ENCODE data around the gene NFE2L3.

- TF ChIP-seq, protein P1, sequence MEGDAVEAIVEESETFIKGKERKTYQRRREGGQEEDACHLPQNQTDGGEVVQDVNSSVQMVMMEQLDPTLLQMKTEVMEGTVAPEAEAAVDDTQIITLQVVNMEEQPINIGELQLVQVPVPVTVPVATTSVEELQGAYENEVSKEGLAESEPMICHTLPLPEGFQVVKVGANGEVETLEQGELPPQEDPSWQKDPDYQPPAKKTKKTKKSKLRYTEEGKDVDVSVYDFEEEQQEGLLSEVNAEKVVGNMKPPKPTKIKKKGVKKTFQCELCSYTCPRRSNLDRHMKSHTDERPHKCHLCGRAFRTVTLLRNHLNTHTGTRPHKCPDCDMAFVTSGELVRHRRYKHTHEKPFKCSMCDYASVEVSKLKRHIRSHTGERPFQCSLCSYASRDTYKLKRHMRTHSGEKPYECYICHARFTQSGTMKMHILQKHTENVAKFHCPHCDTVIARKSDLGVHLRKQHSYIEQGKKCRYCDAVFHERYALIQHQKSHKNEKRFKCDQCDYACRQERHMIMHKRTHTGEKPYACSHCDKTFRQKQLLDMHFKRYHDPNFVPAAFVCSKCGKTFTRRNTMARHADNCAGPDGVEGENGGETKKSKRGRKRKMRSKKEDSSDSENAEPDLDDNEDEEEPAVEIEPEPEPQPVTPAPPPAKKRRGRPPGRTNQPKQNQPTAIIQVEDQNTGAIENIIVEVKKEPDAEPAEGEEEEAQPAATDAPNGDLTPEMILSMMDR (conservative IDR thresholded peaks at IDR 0.05 in 1 of 2, IDR thresholded peaks at IDR 0.05 in 1 of 2; ENCODE audit: extremely low read depth in 1 of 2, insufficient read depth in 1 of 2, low read depth in 1 of 2, low read length in 2 of 2), result no peak
- no peak for TF ChIP-seq EZH2 (IDR thresholded peaks at IDR 0.05; ENCODE audit: borderline replicate concordance, low read length)
These were observed 46.8 kb downstream of the NFE2L3 start for GRCh38 chr7:26198781-26199169.

Data from mammary epithelial cell (primary cell).